HEK293 (cell line): Measurements from ENCODE around the gene TRAF3IP3.

ENCODE experiments used
- CTCF ChIA-PET: fragments of 350-600 bp; formaldehyde crosslinking; extraction: SDS; loops from one replicate; lab custom pipeline; 2021; ENCODE audit warnings: antibody characterized with exemption; lab: Yijun Ruan, JAX
- POLR2A ChIA-PET: fragments of 300-600 bp; formaldehyde crosslinking; extraction: SDS; loops from one replicate; lab custom pipeline; 2020; ENCODE audit warnings: antibody characterized with exemption, inconsistent platforms; lab: Yijun Ruan, JAX
- H3K27ac ChIP-seq: fragments of 200-500 bp; sonication (Bioruptor generic); 2 replicates; pipeline ENCODE4 v1.5.1; 2014; ENCODE audit warnings: low read depth, low read length, control low read depth, inconsistent platforms; ENCODE audit errors: extremely low read depth
- H3K36me3 ChIP-seq, 2 experiments: fragments of 200-500 bp in 1 of 2; sonication (Bioruptor generic) in 1 of 2; 1 replicate in 1 of 2; 2 replicates in 1 of 2; pipeline ENCODE4 v1.5.1; 2014 to 2017; ENCODE audit warnings: inconsistent platforms in 2 of 2, low read length in 2 of 2; ENCODE audit not compliant: control insufficient read depth in 2 of 2, insufficient read depth in 1 of 2
- H3K4me1 ChIP-seq: fragments of 200-500 bp; sonication (Bioruptor generic); 2 replicates; pipeline ENCODE4 v1.5.1; 2014; ENCODE audit warnings: mild to moderate bottlenecking, low read length, inconsistent platforms; ENCODE audit not compliant: control insufficient read depth, insufficient read depth
- H3K4me3 ChIP-seq: 2 replicates; pipeline ENCODE4 v1.5.1; 2011; ENCODE audit warnings: low read depth, mild to moderate bottlenecking, control low read depth, low read length, moderate library complexity
- H3K9me3 ChIP-seq: fragments of 200-500 bp; sonication (Bioruptor generic); 2 replicates; pipeline ENCODE4 v1.5.1; 2014; ENCODE audit warnings: low read depth, low read length, inconsistent platforms; ENCODE audit not compliant: control insufficient read depth, insufficient read depth
- EGR2 ChIP-seq: fragments of 450-650 bp; formaldehyde crosslinking; IDR thresholded peaks from 2 replicates; pipeline ENCODE4 v1.5.1; 2016; ENCODE audit warnings: low read depth, missing biosample characterization, missing genetic modification characterization
- KLF1 ChIP-seq: fragments of 450-650 bp; formaldehyde crosslinking; IDR thresholded peaks from 2 replicates; pipeline ENCODE4 v1.5.1; 2016; ENCODE audit warnings: missing biosample characterization, missing genetic modification characterization
- KLF7 ChIP-seq: fragments of 450-650 bp; formaldehyde crosslinking; IDR thresholded peaks from 2 replicates; pipeline ENCODE4 v1.5.1; 2016; ENCODE audit warnings: missing biosample characterization, missing genetic modification characterization, borderline replicate concordance
- ZBTB17 ChIP-seq: fragments of 450-650 bp; formaldehyde crosslinking; IDR thresholded peaks from 2 replicates; pipeline ENCODE4 v1.5.1; 2016; ENCODE audit warnings: missing biosample characterization, missing genetic modification characterization
- ZFP3 ChIP-seq: fragments of 450-650 bp; formaldehyde crosslinking; IDR thresholded peaks from 2 replicates; pipeline ENCODE4 v1.5.1; 2016; ENCODE audit warnings: low read depth, missing biosample characterization, missing genetic modification characterization
- ZNF112 ChIP-seq: fragments of 450-650 bp; formaldehyde crosslinking; IDR thresholded peaks from 2 replicates; pipeline ENCODE4 v1.5.0; 2017; ENCODE audit warnings: missing biosample characterization, missing genetic modification characterization
- ZNF132 ChIP-seq: fragments of 450-650 bp; formaldehyde crosslinking; IDR thresholded peaks from 2 replicates; pipeline ENCODE4 v1.5.1; 2017; ENCODE audit warnings: missing biosample characterization, missing genetic modification characterization, borderline replicate concordance
- ZNF157 ChIP-seq: fragments of 450-650 bp; formaldehyde crosslinking; IDR thresholded peaks from 2 replicates; pipeline ENCODE4 v1.5.1; 2016; ENCODE audit warnings: missing biosample characterization, missing genetic modification characterization
- ZNF211 ChIP-seq: fragments of 450-650 bp; formaldehyde crosslinking; IDR thresholded peaks from 2 replicates; pipeline ENCODE4 v1.5.1; 2016; ENCODE audit warnings: low read depth, missing biosample characterization, missing genetic modification characterization
- ZNF266 ChIP-seq: fragments of 450-650 bp; formaldehyde crosslinking; IDR thresholded peaks from 2 replicates; pipeline ENCODE4 v1.5.1; 2016; ENCODE audit warnings: missing biosample characterization, missing genetic modification characterization, low read depth
- ZNF37A ChIP-seq: fragments of 450-650 bp; IDR thresholded peaks from 2 replicates; pipeline ENCODE4 v1.5.1; 2018; ENCODE audit warnings: missing biosample characterization, missing genetic modification characterization
- ZNF391 ChIP-seq: fragments of 450-650 bp; formaldehyde crosslinking; IDR thresholded peaks from 2 replicates; pipeline ENCODE4 v1.5.1; 2016; ENCODE audit warnings: low read depth, missing biosample characterization, missing genetic modification characterization, borderline replicate concordance
- ZNF404 ChIP-seq: fragments of 450-650 bp; formaldehyde crosslinking; IDR thresholded peaks from 2 replicates; pipeline ENCODE4 v1.5.1; 2017; ENCODE audit warnings: missing biosample characterization, missing genetic modification characterization
- ZNF433 ChIP-seq: fragments of 450-650 bp; formaldehyde crosslinking; IDR thresholded peaks from 2 replicates; pipeline ENCODE4 v1.5.1; 2016; ENCODE audit warnings: missing biosample characterization, missing genetic modification characterization, low read depth
- ZNF449 ChIP-seq: fragments of 450-650 bp; formaldehyde crosslinking; IDR thresholded peaks from 2 replicates; pipeline ENCODE4 v1.5.1; 2017; ENCODE audit warnings: missing biosample characterization, mild to moderate bottlenecking, missing genetic modification characterization, moderate library complexity
- ZNF513 ChIP-seq: fragments of 450-650 bp; IDR thresholded peaks from 2 replicates; pipeline ENCODE4 v1.5.1; 2018; ENCODE audit warnings: missing biosample characterization, missing genetic modification characterization
- ZNF701 ChIP-seq: fragments of 450-650 bp; formaldehyde crosslinking; IDR thresholded peaks from 2 replicates; pipeline ENCODE4 v1.5.1; 2016; ENCODE audit warnings: missing biosample characterization, missing genetic modification characterization
- ZNF792 ChIP-seq: fragments of 450-650 bp; formaldehyde crosslinking; IDR thresholded peaks from 2 replicates; pipeline ENCODE4 v1.5.1; 2016; ENCODE audit warnings: missing biosample characterization, missing genetic modification characterization

The TRAF3IP3 gene

GRCh38 chr1:209827384-209828262, 71.8 kb downstream of the TRAF3IP3 start, which contains the start of gene UTP25 (continued):
- no peak for TF ChIP-seq ZNF391 (tag by site-specific recombination)

GRCh38 chr1:209829716-209830115, 73.9 kb downstream of the TRAF3IP3 start:
- H3K27ac ChIP-seq: no peak overlapping the region
- CTCF ChIA-PET: no interaction called here
- no peak overlapping the region for H3K4me3 ChIP-seq
- H3K4me1 ChIP-seq: no peaks in the 10 kb centered on the region
- H3K36me3 ChIP-seq: peaks cover 22 to 38% of the 10 kb centered on the region in 2 experiments
- POLR2A ChIA-PET: no interaction called here
- TF ChIP-seq ZFP3: no peak
- no peak for TF ChIP-seq ZNF211
- TF ChIP-seq ZNF157 (tag by site-specific recombination): no peak
- TF ChIP-seq EGR2 (tag by site-specific recombination): no peak
- no peak for TF ChIP-seq ZNF433 (tag by site-specific recombination)
- no peak for TF ChIP-seq ZNF404 (tag by site-specific recombination)
- no peak for TF ChIP-seq ZNF792
- TF ChIP-seq ZNF132 (tag by site-specific recombination): no peak
- TF ChIP-seq ZNF37A (tag by site-specific recombination): no peak
- no peak for TF ChIP-seq ZBTB17 (tag by site-specific recombination)
- TF ChIP-seq KLF1: no peak
- no peak for TF ChIP-seq ZNF266 (tag by site-specific recombination)
- no peak for TF ChIP-seq ZNF112 (tag by site-specific recombination)
- no peak for TF ChIP-seq ZNF701 (tag by site-specific recombination)
- no peaks in the 10 kb centered on the region for H3K9me3 ChIP-seq

GRCh38 chr1:209830722-209831121, 74.9 kb downstream of the TRAF3IP3 start:
- Histone ChIP-seq H3K4me1 (no peaks in the 10 kb centered on the region), H3K27ac (no peak overlapping the region), H3K9me3 (no peaks in the 10 kb centered on the region), H3K4me3 (no peak overlapping the region), H3K36me3 (peaks cover 32 to 48% of the 10 kb centered on the region in 2 experiments)
- POLR2A ChIA-PET: no interaction called here
- CTCF ChIA-PET: interaction anchor here (0.6 to 0.7 kb wide), 2 partner anchors 19 to 158 kb away, joined by 3 to 4 read pairs; no protein-coding TSS in a partner anchor
- TF ChIP-seq KLF7 (tag by site-specific recombination) (no peak), ZNF513 (tag by site-specific recombination) (peak; percentile 91)

- Histone ChIP-seq H3K27ac (no peak overlapping the region), H3K4me3 (no peak overlapping the region), H3K4me1 (no peaks in the 10 kb centered on the region), H3K36me3 (peaks cover 39 to 57% of the 10 kb centered on the region in 2 experiments), H3K9me3 (no peaks in the 10 kb centered on the region)
- TF ChIP-seq ZNF449 (tag by site-specific recombination) (no peak), ZBTB17 (tag by site-specific recombination) (peak; percentile 34; the same call in 1 of the 2 replicates)
- POLR2A ChIA-PET: no interaction called here
- CTCF ChIA-PET: interaction anchor here (0.7 to 1.2 kb wide), 3 partner anchors 9 to 480 kb away, joined by 3 to 4 read pairs (median 3); no protein-coding TSS in a partner anchor
Observed at GRCh38 chr1:209831615-209832014, 75.8 kb downstream of the TRAF3IP3 start.
